HepG2 (cell line): ENCODE measurements around the gene ENG. TPM values are rescaled to one million over a fixed set of nuclear protein-coding genes. Genes with fewer than 3 reads are reported as not detected.

Source experiments
- ARNTL ChIP-seq: sonication (generic); formaldehyde crosslinking; IDR thresholded peaks from 2 replicates; pipeline ENCODE4 v1.4.0; 2020; ENCODE audit warnings: mild to moderate bottlenecking, missing genetic modification reagents
- POLR2G ChIP-seq: fragments of 200-400 bp; formaldehyde crosslinking; IDR thresholded peaks from 2 replicates; pipeline ENCODE4 v1.6.1; 2018; ENCODE audit warnings: mild to moderate bottlenecking, low read depth, low read length, moderate library complexity
- RARA ChIP-seq: IDR thresholded peaks from 2 replicates; pipeline ENCODE4 v1.6.1; 2016; ENCODE audit warnings: missing genetic modification reagents, missing compliant biosample characterization
- RCOR2 ChIP-seq: IDR thresholded peaks from 2 replicates; pipeline ENCODE4 v1.6.1; 2016; ENCODE audit warnings: missing biosample characterization, missing genetic modification reagents
- ZFY ChIP-seq: sonication (generic); formaldehyde crosslinking; IDR thresholded peaks from 2 replicates; pipeline ENCODE4 v1.4.0; 2020; ENCODE audit warnings: missing genetic modification reagents
- ZNF230 ChIP-seq: sonication (generic); formaldehyde crosslinking; IDR thresholded peaks from 2 replicates; pipeline ENCODE4 v1.4.0; 2020; ENCODE audit warnings: mild to moderate bottlenecking, missing genetic modification reagents
- ZNF235 ChIP-seq: sonication (generic); formaldehyde crosslinking; IDR thresholded peaks from 2 replicates; pipeline ENCODE4 v1.8.1; 2023; ENCODE audit warnings: mild to moderate bottlenecking, missing genetic modification reagents, borderline replicate concordance
- polyA plus RNA-seq, 8 experiments: library from polyadenylated mRNA; depleted of rRNA in 3 of 8; stranded (reverse) in 7 of 8; unstranded in 1 of 8; fragments of >200 nt; fragmentation: Illumina TruSeq in 4 of 8; extraction: Trizol in 4 of 8; gene quantifications; 2 replicates each; pipeline versions ENCODE4 v1.2.1 to v1.2.3, GENCODE V29; 2011 to 2016; ENCODE audit warnings: low read depth in 4 of 8, missing spikeins in 1 of 8, mixed read lengths in 1 of 8; ENCODE audit not compliant: insufficient read depth in 1 of 8
- total RNA-seq, 5 experiments: library from RNA; depleted of rRNA; stranded (reverse); fragments of >200 nt; fragmentation: Illumina TruSeq; extraction: Trizol; gene quantifications; 2 replicates each; pipeline ENCODE4 v1.2.3, GENCODE V29; 2016; ENCODE audit warnings: low read depth in 1 of 5
- TF ChIP-seq, protein P1 (sequence below): sonication (generic); formaldehyde crosslinking; IDR thresholded peaks from 2 replicates; pipeline ENCODE4 v1.4.0; 2020; ENCODE audit warnings: mild to moderate bottlenecking, missing genetic modification reagents, borderline replicate concordance
- TF ChIP-seq, protein P2 (sequence below): sonication (generic); formaldehyde crosslinking; IDR thresholded peaks from 2 replicates; pipeline ENCODE4 v1.5.1; 2020; ENCODE audit warnings: mild to moderate bottlenecking, missing genetic modification reagents, moderate library complexity
- TF ChIP-seq, protein P3 (sequence below): sonication (generic); formaldehyde crosslinking; IDR thresholded peaks from 2 replicates; pipeline ENCODE4 v1.4.0; 2020; ENCODE audit warnings: missing genetic modification reagents
- TF ChIP-seq, protein P4 (sequence below): sonication (generic); formaldehyde crosslinking; IDR thresholded peaks from 2 replicates; pipeline ENCODE4 v1.4.0; 2020; ENCODE audit warnings: missing genetic modification reagents

The ENG gene
- total and polyA plus RNA-seq, 2 of the 13 experiments (the other 11 are each of a cell fraction or from before 2014, with no cell fraction given) = 0.02 to 1.1 TPM

DNA sequence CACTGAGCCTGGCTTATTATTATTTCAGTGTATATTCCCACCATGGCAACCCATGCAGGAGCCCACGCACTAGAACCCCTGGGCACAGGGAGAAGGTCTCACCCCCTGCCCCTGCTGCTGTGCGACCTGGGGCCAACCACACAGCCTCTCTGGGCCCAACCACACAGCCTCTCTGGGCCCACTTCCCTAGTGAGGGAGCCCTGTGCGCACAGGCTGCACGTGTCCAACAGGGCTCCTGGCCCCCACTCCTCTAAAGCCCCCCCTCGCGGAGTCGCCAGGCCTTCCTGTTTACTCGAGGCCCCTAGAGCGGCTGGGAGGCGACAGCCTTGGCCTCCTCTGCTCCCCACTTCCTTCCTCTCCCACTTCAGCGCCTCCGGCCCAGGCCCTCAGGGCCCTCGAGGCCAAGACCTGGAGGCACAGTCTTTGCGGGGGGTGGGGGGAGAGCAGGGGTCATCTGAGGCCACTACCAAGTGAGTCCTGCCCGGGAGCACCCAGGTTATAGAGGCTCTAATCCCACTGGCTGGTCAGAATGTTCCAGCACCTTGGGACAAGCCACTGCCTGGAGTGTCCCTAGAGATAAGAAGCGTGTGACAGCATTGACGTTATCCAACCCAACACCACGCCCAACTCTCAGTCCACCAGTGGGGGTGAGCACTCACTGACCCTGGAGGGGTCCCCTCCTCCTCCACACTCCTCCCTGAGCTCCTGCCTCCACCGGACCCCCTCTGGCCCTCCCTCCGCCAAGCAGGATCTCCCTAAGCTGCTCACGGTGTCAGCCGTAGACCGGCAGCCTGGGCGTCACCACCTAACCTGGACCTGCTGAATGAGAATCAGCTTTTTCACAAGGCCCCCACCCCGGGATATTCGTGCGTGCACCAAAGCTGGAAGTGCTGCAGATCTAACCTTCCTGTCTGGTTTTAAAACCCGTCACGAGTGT lies 7.9 kb upstream of the ENG start (continued):
- TF ChIP-seq, protein P1, sequence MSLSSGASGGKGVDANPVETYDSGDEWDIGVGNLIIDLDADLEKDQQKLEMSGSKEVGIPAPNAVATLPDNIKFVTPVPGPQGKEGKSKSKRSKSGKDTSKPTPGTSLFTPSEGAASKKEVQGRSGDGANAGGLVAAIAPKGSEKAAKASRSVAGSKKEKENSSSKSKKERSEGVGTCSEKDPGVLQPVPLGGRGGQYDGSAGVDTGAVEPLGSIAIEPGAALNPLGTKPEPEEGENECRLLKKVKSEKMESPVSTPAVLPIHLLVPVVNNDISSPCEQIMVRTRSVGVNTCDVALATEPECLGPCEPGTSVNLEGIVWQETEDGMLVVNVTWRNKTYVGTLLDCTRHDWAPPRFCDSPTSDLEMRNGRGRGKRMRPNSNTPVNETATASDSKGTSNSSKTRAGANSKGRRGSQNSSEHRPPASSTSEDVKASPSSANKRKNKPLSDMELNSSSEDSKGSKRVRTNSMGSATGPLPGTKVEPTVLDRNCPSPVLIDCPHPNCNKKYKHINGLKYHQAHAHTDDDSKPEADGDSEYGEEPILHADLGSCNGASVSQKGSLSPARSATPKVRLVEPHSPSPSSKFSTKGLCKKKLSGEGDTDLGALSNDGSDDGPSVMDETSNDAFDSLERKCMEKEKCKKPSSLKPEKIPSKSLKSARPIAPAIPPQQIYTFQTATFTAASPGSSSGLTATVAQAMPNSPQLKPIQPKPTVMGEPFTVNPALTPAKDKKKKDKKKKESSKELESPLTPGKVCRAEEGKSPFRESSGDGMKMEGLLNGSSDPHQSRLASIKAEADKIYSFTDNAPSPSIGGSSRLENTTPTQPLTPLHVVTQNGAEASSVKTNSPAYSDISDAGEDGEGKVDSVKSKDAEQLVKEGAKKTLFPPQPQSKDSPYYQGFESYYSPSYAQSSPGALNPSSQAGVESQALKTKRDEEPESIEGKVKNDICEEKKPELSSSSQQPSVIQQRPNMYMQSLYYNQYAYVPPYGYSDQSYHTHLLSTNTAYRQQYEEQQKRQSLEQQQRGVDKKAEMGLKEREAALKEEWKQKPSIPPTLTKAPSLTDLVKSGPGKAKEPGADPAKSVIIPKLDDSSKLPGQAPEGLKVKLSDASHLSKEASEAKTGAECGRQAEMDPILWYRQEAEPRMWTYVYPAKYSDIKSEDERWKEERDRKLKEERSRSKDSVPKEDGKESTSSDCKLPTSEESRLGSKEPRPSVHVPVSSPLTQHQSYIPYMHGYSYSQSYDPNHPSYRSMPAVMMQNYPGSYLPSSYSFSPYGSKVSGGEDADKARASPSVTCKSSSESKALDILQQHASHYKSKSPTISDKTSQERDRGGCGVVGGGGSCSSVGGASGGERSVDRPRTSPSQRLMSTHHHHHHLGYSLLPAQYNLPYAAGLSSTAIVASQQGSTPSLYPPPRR (CRISPR knock-in tag) = peak; percentile 59; the same call in 1 of the 2 replicates
- TF ChIP-seq RARA (CRISPR knock-in tag) (peak; percentile 50; the same call in 1 of the 2 replicates), ZFY (CRISPR knock-in tag) (peak; percentile 53), RCOR2 (0 out of 2 replicates have a peak, but pooled peaks have one; percentile 26), ARNTL (peak; percentile 84), ZNF235 (CRISPR knock-in tag) (no peak), POLR2G (no peak), ZNF230 (CRISPR knock-in tag) (0 out of 2 replicates have a peak, but pooled peaks have one; percentile 12)
- TF ChIP-seq, protein P2, sequence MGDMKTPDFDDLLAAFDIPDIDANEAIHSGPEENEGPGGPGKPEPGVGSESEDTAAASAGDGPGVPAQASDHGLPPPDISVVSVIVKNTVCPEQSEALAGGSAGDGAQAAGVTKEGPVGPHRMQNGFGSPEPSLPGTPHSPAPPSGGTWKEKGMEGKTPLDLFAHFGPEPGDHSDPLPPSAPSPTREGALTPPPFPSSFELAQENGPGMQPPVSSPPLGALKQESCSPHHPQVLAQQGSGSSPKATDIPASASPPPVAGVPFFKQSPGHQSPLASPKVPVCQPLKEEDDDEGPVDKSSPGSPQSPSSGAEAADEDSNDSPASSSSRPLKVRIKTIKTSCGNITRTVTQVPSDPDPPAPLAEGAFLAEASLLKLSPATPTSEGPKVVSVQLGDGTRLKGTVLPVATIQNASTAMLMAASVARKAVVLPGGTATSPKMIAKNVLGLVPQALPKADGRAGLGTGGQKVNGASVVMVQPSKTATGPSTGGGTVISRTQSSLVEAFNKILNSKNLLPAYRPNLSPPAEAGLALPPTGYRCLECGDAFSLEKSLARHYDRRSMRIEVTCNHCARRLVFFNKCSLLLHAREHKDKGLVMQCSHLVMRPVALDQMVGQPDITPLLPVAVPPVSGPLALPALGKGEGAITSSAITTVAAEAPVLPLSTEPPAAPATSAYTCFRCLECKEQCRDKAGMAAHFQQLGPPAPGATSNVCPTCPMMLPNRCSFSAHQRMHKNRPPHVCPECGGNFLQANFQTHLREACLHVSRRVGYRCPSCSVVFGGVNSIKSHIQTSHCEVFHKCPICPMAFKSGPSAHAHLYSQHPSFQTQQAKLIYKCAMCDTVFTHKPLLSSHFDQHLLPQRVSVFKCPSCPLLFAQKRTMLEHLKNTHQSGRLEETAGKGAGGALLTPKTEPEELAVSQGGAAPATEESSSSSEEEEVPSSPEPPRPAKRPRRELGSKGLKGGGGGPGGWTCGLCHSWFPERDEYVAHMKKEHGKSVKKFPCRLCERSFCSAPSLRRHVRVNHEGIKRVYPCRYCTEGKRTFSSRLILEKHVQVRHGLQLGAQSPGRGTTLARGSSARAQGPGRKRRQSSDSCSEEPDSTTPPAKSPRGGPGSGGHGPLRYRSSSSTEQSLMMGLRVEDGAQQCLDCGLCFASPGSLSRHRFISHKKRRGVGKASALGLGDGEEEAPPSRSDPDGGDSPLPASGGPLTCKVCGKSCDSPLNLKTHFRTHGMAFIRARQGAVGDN = peak; percentile 92
- TF ChIP-seq, protein P3, sequence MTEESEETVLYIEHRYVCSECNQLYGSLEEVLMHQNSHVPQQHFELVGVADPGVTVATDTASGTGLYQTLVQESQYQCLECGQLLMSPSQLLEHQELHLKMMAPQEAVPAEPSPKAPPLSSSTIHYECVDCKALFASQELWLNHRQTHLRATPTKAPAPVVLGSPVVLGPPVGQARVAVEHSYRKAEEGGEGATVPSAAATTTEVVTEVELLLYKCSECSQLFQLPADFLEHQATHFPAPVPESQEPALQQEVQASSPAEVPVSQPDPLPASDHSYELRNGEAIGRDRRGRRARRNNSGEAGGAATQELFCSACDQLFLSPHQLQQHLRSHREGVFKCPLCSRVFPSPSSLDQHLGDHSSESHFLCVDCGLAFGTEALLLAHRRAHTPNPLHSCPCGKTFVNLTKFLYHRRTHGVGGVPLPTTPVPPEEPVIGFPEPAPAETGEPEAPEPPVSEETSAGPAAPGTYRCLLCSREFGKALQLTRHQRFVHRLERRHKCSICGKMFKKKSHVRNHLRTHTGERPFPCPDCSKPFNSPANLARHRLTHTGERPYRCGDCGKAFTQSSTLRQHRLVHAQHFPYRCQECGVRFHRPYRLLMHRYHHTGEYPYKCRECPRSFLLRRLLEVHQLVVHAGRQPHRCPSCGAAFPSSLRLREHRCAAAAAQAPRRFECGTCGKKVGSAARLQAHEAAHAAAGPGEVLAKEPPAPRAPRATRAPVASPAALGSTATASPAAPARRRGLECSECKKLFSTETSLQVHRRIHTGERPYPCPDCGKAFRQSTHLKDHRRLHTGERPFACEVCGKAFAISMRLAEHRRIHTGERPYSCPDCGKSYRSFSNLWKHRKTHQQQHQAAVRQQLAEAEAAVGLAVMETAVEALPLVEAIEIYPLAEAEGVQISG (CRISPR knock-in tag) = 0 out of 2 replicates have a peak, but pooled peaks have one; percentile 28
- TF ChIP-seq, protein P4, sequence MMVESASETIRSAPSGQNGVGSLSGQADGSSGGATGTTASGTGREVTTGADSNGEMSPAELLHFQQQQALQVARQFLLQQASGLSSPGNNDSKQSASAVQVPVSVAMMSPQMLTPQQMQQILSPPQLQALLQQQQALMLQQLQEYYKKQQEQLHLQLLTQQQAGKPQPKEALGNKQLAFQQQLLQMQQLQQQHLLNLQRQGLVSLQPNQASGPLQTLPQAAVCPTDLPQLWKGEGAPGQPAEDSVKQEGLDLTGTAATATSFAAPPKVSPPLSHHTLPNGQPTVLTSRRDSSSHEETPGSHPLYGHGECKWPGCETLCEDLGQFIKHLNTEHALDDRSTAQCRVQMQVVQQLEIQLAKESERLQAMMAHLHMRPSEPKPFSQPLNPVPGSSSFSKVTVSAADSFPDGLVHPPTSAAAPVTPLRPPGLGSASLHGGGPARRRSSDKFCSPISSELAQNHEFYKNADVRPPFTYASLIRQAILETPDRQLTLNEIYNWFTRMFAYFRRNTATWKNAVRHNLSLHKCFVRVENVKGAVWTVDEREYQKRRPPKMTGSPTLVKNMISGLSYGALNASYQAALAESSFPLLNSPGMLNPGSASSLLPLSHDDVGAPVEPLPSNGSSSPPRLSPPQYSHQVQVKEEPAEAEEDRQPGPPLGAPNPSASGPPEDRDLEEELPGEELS (CRISPR knock-in tag) = peak; percentile 55; the same call in 1 of the 2 replicates
